ENCODE data around the gene PRSS21.

Gene PRSS21

GRCh38 chr16:2845116-2845515 lies 28.1 kb downstream of the PRSS21 start:
- DNase-seq (ENCODE audit: low spot score): no peak

DNA sequence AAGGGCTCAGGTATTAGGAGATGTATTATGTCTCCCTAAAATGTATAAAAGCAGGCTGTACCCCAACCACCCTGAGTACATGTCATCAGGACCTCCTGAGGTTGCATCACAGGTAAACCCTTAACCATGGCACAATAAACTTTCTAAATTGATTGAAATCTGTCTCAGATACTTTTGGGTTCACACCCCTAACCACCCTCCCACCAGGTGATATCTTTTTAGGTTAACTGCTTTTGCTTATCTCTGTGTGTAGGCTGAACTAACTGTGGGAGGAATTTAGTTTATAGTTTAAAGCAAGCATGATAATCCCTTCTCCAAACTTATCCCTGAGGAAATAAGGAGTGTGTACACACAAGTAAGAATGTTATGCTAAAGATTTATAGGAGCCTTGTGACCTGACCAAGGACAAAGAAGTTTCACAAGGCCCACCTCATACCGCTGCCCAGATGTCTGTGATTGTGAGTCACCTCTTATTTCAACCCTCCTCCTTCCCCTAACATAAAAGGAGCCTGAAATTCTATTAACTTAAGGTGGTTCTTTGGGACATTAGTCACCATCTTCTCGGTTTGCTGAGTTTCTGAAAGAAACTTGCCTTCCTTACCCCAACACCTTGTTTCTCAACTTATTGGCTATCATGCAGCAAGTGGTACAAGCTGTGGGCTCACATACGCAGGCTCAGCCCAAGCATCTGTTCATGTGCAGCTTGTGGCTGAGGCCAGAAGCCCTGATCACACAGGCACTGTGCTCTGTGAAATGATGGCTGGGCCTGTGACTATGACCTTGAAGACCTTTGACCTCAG lies 29.7 kb downstream of the PRSS21 start:
- no peak for DNase-seq (ENCODE audit: low spot score)

GRCh38 chr16:2848933-2849725 lies 32.1 kb downstream of the PRSS21 start:
- DNase-seq (ENCODE audit: low spot score): no peak

DNA sequence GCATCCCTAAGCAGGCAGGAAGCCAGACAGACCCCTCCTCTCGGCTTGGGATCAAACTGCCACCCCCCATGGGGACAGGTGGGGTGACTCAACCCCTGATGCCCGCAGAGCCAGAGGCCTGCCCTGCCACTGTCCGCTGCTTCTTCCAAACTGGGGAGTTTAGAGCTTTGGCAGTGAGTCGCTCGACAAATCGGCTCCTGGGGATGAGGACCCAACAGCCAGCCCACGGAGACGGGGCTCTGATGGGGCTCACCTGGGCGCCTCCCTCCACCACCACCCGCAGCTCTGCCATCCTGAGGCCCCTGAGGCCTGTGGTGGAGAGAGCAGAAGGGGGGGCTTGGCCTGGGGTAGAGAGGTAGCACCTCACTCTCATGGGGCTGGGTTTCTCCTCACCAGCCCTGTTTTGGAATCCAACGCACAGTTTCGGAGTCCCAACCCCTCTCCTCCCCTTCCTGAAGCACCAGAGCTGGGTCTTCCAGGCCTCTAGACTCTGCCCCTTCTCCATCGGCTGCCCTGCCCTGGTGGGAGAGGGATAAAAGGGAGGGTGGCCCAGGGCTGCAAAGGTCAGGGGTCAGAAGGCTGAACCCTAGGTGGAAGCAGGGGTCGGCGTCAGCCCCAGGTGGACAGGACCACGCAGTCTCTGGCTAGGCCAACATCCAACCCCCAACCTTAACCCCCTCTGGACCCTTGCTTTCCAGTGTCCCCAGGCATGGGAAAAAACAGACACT lies 35.1 kb downstream of the PRSS21 start:
- no peak for DNase-seq (ENCODE audit: low spot score)

DNA sequence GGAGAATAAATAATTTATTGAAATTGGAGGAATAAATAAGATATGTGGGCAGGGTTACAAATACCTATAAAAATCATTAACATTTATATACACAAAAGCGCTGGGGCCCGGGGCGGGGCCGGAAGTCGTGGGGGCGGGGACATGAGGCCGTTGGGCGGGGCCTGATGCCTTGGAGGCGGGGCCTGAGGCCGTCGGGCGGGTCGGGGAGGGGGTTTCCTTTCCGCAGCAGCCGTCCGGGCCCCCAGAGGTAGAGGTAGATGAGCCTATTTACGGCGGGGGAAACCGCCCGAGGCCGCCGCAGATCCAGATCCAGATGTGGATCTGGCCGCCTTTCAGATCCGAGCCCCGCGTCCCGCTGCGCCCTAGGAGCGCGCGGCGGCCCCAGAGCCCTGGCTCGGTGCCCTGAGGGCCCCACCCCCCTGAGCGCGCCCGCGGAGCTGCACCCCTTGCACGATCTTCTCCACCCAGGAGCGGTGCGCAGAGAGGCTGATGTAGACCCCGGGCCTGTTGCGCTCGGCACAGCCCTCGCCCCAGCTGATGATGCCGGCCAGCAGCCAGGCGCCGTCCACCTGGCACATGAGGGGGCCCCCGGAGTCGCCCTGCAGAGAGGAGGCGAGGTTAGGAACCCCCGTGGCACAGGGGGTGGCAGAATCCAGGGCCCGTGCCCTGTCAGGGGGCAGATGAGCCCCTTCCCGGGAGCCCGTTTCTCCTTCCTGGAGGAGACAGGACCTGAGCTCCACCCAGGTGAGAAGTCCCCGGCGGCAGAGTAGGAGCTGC lies 35.9 kb downstream of the PRSS21 start:
- no peak for DNase-seq (ENCODE audit: low spot score)

DNA sequence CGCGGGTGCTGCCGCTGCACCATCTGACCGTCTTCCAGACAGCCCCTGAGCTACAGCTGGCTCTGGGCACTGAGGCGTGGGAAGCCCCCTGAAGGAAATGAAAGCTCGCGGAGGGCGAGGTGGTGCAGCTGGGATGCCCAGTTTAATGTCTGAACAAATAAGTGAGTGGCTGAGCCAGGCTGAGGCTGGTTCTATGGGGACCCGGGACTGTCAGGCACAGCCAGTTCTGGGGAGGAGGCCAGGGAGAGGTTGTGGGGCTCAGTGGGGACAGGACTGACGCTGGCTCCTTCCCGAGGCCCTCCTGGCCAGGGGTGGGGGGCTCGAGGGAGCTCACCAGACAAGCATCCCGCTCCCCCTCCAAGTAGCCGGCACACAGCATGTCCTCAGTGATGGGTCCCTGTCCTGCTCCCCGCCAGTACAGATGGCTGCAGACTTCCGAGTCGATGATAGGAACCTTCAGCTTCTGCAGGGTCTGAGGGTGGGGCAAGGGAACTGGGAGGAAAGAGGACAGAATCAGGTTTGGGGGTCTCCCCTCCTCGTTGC lies 36.6 kb downstream of the PRSS21 start:
- DNase-seq (ENCODE audit: low spot score): no peak

DNA sequence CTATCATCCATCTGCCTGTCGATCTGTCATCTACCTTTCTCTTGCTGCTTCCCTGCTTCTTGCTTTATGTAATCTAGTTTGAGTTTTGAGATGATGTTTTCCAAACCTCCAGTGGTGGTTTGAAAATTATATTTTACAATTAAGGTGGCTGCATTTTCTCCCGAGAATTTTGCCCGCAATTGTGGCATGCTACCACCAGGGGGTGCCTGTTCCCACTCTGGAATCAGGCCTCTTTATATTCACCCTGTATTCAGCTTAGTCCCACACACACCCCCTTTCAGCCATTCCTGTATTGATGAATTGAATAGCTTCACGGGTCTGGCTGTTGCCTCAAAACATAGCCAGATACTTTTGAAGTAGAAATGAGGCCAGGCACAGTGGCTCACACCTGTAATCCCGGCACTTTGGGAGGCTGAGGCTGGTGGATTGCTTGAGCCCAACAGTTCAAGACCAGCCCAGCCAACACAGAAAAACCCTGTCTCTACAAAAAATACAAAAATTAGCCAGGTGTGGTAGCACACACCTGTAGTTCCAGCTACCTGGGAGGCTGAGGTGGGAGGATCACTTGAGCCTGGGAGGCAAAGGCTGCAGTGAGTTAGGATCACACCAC lies 37.8 kb downstream of the PRSS21 start:
- no peak for DNase-seq (ENCODE audit: low spot score)

DNA sequence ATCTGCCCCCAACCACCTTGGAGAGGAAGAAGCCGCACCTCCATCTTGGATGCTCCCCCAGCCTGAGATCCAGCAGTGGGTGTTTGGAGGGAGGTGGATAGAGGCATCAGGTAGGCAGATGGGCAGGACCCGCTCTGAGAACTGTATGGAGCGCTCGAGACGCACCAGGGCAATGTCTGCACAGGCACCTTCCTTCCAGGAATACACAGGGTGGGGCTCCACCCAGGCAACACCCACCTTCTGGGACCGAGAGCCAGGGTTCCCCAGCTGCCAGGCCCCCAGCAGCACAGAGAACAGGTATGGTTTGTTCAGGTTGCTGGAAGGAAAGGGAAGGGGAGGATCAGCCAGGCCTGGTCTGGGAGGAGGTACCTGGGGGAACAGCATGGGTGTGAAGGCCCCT lies 38.5 kb downstream of the PRSS21 start:
- DNase-seq (ENCODE audit: low spot score): no peak

GRCh38 chr16:2856061-2856670 lies 39.1 kb downstream of the PRSS21 start:
- DNase-seq (ENCODE audit: low spot score): no peak

DNA sequence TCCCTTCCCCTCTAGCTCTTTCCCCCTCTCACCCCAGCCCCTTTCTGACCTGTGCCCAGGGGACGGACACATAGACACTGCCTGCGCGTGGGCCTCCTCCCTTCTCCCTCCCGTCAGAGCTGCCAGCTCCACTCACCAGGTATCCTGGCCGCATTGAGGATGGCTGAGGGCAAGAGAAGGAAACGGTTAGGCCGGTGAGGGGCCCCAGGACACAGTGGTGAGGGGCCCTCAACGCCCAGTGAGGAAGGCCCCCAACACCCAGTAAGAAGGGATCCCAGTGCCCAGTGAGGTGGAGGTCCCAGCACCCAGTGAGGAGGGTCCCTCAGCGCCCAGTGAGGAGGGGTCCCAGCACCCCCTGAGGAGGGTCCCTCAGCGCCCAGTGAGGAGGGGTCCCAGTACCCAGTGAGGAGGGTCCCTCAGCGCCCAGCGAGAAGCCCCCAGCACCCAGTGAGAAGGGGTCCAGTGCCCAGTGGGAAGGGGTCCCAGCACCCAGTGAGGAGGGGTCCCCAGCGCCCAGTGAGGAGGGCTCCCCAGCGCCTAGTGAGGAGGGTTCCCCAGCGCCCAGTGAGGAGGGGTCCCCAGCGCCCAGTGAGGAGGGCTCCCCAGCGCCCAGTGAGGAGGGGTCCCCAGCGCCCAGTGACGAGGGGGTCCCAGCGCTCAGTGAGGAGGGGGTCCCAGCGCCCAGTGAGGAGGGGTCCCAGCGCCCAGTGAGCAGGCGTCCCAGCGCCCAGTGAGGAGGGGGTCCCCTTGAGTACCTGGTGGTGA lies 39.8 kb downstream of the PRSS21 start:
- DNase-seq (ENCODE audit: low spot score): no peak

- DNase-seq (ENCODE audit: low spot score): no peak
These were observed 40.6 kb downstream of the PRSS21 start, which contains the start of gene PRSS22 for GRCh38 chr16:2857451-2858244. TSS of gene PRSS22 (minus strand) at chr16:2858170. CDS start at chr16:2858104, 66 bp downstream.

- no peak for DNase-seq (ENCODE audit: low spot score)
These were observed 41.4 kb downstream of the PRSS21 start for GRCh38 chr16:2858245-2859025.

DNA sequence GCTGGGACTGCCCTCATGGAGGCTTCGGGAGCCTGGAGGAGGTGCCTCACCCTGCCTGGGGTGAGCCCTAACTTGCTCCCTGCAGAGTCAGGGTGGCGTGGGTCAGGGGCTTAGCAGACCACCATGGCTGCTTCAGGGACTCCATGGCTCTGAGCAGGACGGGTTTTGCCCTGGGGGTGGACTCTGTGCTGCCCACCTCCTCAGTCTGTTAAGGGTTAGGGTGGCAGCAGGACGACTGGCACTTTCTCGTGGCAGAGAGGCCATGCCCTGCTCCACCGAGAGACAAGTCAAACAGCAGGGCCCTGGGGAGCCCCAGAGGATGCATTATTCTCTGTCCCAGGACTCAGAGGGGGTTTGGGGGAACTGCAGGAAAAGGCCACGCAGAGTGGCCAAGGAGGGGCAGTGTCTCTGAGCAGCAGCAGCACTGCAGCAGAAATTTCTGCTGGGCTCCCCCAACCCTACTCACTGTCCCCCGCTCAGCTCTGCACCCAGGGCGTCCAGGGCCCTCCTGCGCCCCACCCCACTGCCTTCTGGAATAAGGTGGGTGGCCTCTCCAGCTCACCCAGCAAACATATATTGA lies 42.7 kb downstream of the PRSS21 start:
- no peak for DNase-seq (ENCODE audit: low spot score)

DNA sequence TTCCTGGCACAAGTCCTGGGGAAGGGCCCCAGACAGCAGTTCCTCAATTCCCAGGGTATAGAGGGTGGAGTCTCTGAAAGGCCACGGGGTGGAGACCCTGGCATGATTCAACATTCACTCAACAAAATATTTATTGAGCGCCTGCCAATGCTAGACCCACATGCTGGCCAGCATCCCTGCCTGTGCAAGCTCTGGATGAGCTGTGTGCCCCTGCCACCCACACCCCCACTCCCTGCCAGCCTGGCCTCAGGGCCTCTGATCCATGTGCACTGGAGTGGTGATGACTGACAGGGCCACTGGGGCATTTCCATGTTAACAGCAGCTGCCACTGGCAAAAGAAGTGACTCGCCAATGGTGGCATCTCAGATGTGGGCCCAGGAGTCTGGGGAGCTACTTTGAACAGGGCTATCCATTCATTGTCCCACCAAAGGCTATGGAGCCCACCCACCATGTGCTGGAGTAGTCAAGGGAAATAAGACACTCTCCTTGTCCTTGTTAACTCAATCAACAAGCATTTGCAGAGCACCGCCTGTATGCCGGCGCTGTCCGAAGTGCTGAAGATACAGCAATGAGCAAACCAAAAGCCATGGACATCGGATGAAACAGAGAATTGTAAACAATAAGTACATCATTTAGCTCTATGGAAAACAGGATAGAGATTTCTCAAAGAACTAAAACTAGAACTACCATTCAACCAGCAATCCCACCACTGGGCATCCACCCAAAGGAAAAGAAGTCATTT lies 44.0 kb downstream of the PRSS21 start:
- DNase-seq (ENCODE audit: low spot score): no peak

- no peak for DNase-seq (ENCODE audit: low spot score)
These were observed 48.6 kb downstream of the PRSS21 start for GRCh38 chr16:2865651-2866050.

- DNase-seq (ENCODE audit: low spot score): no peak
These were observed 49.4 kb downstream of the PRSS21 start for GRCh38 chr16:2866431-2866830.

- DNase-seq (ENCODE audit: low spot score): no peak
These were observed 50.6 kb downstream of the PRSS21 start for GRCh38 chr16:2867661-2867986.
